HG03558 (cell line): Measurements from ENCODE around the gene PBXIP1.

Source experiments
- ATAC-seq: cut with Tn5 transposase; IDR thresholded peaks from one replicate; pipeline ENCODE4 v1.9.1; 2021; ENCODE audit warnings: moderate number of reproducible peaks; ENCODE audit not compliant: unreplicated experiment; ENCODE audit errors: extremely low read depth

The PBXIP1 gene

GRCh38 chr1:154958681-154959425, 3.0 kb upstream of the PBXIP1 start:
- ATAC-seq, result no peak

DNA sequence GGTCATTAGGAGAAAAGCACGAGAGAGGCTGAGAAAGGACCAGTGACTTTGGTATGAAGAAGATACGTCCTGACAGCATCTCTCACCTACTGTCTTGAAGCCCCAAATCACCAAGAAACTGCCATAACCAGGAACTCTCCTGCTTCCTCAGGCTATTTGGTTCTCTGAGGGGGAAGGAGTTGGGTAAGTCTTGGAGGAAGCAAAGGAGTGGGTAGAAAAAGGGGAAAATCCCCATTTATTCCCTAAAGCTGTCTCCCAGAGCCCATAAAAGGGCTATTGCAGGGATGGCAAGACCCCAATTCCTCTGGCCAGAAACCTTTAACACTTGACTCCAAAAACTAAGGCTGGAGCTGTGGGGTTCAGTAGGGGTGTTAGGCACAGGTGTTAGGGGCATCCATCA, 2.1 kb upstream of the PBXIP1 start:
- ATAC-seq, result no peak

DNA sequence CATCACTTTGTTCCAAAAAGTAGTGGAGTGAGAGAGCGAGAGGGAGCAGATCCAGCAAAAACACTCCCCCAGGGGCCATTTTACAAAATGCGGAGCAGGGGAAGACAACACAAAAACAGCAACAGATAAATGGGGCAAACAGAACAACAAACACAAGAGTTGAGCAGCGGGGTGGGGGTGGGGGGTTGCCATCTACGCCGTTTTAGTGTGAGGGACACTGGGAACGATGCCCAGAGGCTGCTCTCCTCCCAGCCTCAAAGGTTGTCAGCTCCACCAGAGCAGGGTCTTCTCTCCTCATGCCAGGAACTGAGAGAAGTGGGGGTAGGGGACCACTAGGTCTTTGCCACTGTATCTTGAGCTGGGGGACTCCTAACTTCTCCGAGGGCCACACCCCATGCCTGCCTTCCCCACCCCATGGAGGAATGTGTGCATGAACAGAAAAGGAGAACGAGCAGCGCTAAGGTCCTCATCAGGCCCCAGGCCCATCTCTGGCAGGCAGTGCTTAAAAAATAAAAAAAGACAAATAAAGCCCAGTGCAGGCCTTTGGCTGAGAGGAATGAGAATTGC, 1.3 kb upstream of the PBXIP1 start:
- no peak for ATAC-seq

- no peak for ATAC-seq
These were observed 644 bp upstream of the PBXIP1 start for GRCh38 chr1:154956544-154956941.

DNA sequence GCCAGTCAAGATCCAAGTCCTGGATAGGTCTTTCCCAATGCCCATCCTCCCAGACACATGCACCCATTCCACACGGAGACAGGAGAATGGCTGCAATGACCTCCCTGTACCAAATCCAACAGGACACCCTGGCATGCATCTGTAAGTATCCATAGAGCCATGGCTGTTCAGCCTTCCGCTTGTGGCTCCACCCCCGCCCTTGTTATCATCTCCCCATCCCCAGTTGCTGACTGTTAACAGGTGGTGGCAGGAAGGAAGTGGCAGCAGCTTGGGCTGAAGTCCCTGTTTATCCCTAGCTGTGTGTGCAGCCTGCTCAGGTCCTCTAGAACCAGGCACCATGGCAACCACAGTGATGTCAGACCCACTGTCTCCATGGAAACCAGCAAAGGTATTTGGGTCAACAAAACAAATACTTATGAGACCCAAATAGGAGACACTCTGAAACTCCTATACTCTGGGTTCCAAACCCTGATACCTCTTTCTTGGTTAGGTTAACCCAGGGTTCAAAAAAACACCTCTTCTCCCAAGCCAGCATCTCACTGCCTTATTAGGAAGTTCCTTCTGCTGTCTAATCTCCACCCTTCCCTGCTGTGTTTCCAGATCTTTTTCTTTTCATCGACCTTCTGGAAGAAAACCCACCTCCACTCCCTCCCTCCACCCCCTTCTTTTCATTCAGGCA, 721 bp downstream of the PBXIP1 start:
- ATAC-seq, result no peak

GRCh38 chr1:154954541-154954940, 1.4 kb downstream of the PBXIP1 start:
- ATAC-seq, result no peak

DNA sequence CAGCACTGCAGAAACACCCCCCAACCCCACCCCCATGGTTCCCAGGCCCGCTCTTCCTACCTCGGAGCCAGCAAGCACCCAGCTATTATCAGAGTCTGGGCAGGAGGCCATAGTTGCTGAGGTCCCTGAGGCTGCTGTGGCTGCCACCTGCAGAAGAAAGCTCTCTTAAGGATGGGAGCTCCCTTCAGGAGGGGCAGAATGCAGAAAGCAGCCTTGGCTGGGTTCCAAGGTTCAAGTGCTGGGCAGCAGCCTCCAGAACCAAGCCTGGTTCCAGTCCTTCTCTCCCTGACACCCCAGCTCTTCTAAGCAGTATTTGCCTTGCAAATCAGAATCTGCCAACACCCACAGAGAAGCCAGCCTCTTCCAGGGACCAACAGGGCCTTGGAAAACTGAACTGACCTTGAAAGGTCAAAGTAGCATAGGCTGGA, 2.3 kb downstream of the PBXIP1 start:
- no peak for ATAC-seq

DNA sequence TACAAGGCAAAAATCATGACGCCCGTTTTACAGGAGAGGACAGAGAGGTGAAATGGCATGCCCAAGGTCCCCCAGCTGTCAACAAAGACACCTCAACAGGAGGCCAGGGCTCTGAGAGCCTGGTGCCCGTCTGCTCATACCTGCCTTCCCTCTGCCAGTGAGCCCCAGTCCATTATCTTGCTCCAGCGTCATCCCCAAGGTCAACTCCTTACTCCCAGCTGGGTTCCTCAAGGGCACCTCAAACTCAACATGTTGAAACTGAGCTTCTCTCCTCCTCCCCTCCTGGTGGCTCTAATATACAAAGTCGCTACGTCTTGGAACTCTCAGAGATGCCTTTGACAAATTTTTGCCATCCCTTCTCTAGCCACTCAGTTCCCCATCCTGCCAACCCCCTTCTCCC, 3.2 kb downstream of the PBXIP1 start:
- ATAC-seq, result no peak

DNA sequence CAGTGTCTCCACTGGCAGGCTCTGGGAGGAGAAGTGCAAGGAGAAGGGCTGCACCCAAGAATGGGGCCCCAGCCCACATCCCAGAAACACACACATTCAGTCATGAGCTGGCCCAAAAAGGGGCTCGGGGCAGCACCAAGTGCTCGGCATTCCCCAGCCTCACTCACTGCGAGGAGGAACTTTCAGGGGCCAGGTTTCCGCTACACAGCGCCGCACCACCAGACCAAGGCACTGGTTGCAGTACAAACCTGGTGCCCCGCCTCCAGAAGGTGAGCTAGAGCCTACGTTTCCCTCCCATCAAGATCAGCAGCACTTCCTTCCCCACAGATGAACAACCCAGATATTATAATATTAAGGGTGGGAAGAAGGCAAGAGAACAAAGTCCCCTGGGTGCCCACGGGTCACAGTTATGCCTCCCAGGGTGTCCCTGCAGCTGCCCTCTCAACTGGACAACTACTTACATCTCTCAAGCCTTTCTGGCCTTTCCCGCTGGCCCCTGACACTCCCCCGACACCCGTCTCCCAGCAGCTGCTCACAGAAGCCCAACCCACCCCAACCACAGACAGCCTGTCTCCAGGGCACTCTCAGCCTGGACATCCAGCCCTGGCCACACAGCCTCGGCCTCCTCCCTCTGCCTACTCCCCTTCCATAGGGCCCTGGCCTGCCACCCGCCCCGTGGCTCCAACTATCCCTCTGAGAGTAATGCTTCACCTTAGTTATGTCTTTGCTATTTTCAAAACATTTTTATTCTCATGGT, 3.8 kb downstream of the PBXIP1 start:
- ATAC-seq, result no peak

DNA sequence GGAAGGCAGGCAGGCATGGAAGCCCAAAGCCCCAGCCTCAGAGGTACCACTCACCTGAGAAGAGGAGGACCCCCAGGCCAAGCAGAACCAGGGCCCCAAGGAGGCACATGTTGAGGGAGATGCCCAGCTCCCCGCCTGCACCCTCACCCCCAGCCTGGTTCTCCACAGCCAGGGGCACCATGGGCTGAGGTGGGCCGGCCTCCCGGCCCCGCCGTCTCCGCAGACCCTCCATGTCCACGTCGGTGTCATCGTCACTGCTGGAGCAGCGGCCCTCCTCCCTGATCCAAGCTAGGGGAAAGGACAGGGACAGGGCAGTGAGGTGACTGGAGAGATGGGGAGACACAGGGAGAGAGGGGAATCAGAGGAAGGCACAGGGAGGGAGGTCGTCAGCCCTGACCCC, 7.8 kb downstream of the PBXIP1 start:
- no peak for ATAC-seq

GRCh38 chr1:154945962-154946850, 9.7 kb downstream of the PBXIP1 start:
- ATAC-seq, result no peak

DNA sequence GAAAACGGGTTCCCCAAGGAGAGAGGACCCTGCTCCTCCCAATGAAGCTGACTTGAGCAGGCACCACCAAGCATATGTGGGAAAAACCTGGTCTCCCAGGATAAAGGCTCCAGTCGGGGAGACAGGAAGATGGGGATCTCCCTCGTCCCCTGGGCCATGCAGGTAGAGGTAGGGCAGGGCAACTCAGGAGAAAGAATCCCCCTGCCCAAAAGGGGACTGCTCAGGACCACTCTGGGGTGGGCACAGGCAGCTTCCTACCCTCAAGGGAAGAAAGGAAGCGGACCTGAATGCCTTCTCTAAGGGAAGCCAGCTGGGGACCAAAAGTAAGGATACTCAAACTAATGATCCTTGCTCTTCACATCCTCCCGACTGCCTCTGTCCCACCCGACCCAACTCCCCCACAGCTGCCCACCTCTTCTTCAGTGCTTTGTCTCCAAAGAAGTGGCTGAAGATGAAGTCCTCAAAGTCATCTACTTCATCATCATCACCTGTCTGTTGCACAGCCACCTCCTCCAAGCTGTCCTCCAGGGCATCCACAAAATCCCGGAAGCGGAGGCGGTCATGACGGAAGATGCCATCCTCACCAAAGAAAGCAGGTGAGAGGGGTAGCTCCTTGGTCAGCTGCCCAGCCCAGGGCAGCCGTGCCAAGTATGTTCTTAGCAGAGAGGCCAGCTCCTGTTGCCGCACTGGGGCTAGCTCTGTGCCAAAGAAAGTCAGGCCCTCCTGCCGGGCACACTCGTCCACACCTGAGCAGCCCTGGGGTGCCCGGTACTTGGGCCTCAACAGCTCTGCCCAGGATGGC, 10.5 kb downstream of the PBXIP1 start:
- no peak for ATAC-seq

DNA sequence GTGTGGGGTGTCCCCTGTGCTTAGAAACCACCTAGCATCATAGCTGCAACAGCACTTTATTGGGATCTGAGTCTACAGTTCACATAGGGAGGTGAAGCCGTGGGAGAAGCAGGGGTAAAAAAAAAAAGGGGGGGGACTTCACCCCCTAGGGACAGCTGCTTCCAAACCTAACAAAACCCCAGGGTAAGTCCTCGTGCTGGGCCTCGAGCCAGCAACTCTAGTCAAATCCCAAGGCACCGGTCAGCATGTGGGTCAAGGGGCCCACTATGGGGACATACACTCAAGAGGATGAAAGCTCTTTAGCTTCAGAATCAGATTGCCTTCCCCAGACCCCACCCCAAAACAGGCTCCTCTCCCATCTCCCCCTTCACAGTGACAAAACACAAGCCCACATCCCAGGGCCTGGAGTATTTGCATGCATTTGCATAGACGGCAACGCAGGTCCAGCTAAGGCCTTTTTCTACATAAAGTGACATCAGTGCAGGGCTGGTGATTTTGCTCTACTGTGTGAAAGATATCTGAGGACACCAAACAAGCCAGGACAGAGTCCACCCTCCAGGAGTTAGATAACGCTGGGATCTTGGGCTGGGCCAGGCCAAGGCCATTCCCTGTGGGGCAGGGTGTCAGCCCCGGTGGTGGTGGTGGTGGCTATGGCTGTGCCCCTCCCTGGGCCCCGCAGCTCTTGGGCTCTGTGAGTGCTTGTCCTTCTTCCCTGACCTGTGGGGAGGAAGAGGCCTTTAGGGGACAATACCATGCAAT, 11.3 kb downstream of the PBXIP1 start:
- ATAC-seq, result no peak

GRCh38 chr1:154943649-154944400, 12.1 kb downstream of the PBXIP1 start:
- no peak for ATAC-seq

DNA sequence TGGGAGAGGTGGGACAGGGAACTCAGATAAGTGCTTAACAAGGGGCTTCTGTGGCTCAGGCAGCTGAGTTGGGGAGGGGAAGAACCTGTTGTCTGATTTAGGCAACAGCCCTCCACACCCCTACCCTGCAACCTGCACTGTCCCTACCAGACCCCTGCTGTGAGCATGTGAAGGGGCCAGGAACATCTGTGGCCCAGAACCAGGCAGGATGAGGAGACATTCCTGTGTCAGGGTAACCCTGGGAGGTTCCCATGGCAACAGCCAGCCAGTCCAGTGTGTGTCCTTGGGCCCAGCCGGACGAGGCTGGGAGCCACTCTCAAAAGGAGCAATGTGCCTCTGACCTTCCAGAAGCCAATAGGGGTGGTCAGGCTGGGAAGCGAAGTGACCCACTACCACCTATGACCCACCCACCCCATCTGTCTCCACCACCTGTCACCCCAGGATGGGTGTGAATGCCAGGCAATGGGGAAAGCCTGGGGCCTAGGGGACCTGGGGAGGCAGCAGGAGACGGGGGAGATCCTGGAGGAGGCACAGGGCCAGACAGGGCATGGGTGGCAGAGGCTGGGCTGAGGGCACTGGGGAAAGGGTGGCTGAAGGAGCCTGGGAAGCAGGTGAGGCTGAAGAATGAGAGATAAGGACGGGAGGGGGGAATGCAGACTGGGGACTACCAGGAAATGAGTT, 14.4 kb downstream of the PBXIP1 start:
- ATAC-seq, result no peak

GRCh38 chr1:154940651-154941194, 15.2 kb downstream of the PBXIP1 start:
- no peak for ATAC-seq

- ATAC-seq, result no peak
These were observed 15.7 kb downstream of the PBXIP1 start for GRCh38 chr1:154940213-154940560.
